Osteoblast (primary cell): ENCODE results near the gene LASP1. TPM values are rescaled to one million over a fixed set of nuclear protein-coding genes. Genes with fewer than 3 reads are reported as not detected.

ENCODE experiments used
- DNase-seq: peaks from one replicate; pipeline ENCODE4 v3.0.0; 2011; ENCODE audit warnings: low spot score, mixed read lengths; ENCODE audit not compliant: insufficient read length; ENCODE audit errors: missing footprints
- H2AFZ ChIP-seq: 2 replicates; pipeline ENCODE4 v1.6.0; 2011; ENCODE audit warnings: mild to moderate bottlenecking, low read length
- H3K27ac ChIP-seq: 2 replicates; pipeline ENCODE4 v1.5.1; 2011; ENCODE audit warnings: mild to moderate bottlenecking, low read depth, low read length, moderate library complexity
- H3K27me3 ChIP-seq: 2 replicates; pipeline ENCODE4 v1.6.0; 2012; ENCODE audit warnings: mild to moderate bottlenecking, control low read depth, inconsistent platforms, low read length, moderate library complexity; ENCODE audit not compliant: insufficient read depth
- H3K36me3 ChIP-seq: 2 replicates; pipeline ENCODE4 v1.5.1; 2011; ENCODE audit warnings: mild to moderate bottlenecking, low read length, control low read depth, moderate library complexity; ENCODE audit not compliant: insufficient read depth
- H3K4me1 ChIP-seq: 2 replicates; pipeline ENCODE4 v1.5.1; 2011; ENCODE audit warnings: mild to moderate bottlenecking, low read length, control low read depth, moderate library complexity; ENCODE audit not compliant: insufficient read depth
- H3K4me2 ChIP-seq: 2 replicates; pipeline ENCODE4 v1.6.0; 2011; ENCODE audit warnings: mild to moderate bottlenecking, low read length; ENCODE audit not compliant: insufficient read depth
- H3K4me3 ChIP-seq: fragments of 200-600 bp; sonication (generic); 3 replicates; pipeline ENCODE4 v1.5.1; 2012; ENCODE audit warnings: mild to moderate bottlenecking, low read length, inconsistent platforms; ENCODE audit not compliant: insufficient read depth
- H3K79me2 ChIP-seq: 2 replicates; pipeline ENCODE4 v1.6.0; 2012; ENCODE audit warnings: mild to moderate bottlenecking, low read length, control low read depth, inconsistent platforms; ENCODE audit not compliant: insufficient read depth
- H3K9me3 ChIP-seq: 2 replicates; pipeline ENCODE4 v1.5.1; 2011; ENCODE audit warnings: low read depth, low read length, control low read depth
- H4K20me1 ChIP-seq: 2 replicates; pipeline ENCODE4 v1.6.0; 2012; ENCODE audit warnings: mild to moderate bottlenecking, low read length, control low read depth; ENCODE audit not compliant: insufficient read depth
- total RNA-seq: library from RNA; depleted of rRNA; stranded (reverse); fragments of >200 nt; gene quantifications from 2 replicates; pipeline ENCODE4 v1.2.3, GENCODE V29; 2012
- TF ChIP-seq, protein P1 (sequence below): IDR thresholded peaks from 2 replicates; pipeline ENCODE4 v1.5.1; 2011; ENCODE audit warnings: mild to moderate bottlenecking, low read depth, low read length, moderate library complexity; ENCODE audit errors: extremely low read depth

The LASP1 gene
- total RNA-seq, 1 donor = 228 TPM

DNA sequence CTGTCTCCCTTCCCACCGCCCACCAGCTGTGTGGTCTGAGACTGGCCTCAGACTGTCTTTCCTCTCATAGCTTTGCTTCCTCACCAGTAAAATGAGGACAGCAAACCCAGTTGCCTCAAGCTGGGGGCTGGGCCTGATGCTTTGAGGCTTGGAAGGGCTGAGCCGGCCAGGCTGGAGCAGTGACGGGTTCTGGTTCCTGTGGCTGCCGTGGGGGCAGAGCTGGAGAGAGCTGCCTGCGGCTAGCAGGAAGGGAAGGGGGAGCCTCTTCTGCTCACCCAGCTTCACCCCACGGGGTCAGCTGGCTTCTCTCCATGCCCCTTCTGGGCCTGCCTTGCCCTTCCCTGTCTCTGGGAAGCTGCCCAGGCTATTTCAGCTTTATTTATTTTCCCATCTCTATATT, 23.7 kb downstream of the LASP1 start:
- peaks cover 36% of the 10 kb centered on the region for H3K4me1 ChIP-seq
- no peak overlapping the region for H2AFZ ChIP-seq
- H3K4me3 ChIP-seq = no peak overlapping the region
- H3K36me3 ChIP-seq = peaks cover 87% of the 10 kb centered on the region
- no peaks in the 10 kb centered on the region for H3K27me3 ChIP-seq
- peak overlapping the region; percentile 42 for H3K27ac ChIP-seq
- H3K9me3 ChIP-seq = no peaks in the 10 kb centered on the region
- no peak overlapping the region for H3K4me2 ChIP-seq
- TF ChIP-seq, protein P1, sequence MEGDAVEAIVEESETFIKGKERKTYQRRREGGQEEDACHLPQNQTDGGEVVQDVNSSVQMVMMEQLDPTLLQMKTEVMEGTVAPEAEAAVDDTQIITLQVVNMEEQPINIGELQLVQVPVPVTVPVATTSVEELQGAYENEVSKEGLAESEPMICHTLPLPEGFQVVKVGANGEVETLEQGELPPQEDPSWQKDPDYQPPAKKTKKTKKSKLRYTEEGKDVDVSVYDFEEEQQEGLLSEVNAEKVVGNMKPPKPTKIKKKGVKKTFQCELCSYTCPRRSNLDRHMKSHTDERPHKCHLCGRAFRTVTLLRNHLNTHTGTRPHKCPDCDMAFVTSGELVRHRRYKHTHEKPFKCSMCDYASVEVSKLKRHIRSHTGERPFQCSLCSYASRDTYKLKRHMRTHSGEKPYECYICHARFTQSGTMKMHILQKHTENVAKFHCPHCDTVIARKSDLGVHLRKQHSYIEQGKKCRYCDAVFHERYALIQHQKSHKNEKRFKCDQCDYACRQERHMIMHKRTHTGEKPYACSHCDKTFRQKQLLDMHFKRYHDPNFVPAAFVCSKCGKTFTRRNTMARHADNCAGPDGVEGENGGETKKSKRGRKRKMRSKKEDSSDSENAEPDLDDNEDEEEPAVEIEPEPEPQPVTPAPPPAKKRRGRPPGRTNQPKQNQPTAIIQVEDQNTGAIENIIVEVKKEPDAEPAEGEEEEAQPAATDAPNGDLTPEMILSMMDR = no peak
- H4K20me1 ChIP-seq = peaks cover 76% of the 10 kb centered on the region
- peak; percentile 95 for DNase-seq
- H3K79me2 ChIP-seq = peaks cover 97% of the 10 kb centered on the region

DNA sequence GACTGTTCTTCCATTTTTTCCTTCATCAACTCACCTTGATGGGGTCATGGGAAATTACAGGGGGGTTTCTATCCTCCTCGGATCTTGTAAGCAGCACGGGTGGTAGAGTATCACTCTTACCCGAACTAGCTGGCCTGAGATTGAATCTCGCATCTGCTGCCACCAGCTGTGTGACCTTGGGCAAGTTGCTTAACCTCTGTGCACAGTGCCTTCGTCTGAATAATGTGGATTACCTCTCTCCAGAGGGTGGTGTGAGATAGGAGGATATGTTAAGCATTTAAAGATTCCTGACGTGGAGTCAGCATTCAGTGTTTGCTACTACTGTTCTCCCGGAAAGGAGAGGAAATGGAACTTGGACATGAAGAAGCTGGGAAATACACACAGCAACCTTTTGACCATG, 24.4 kb downstream of the LASP1 start:
- Histone ChIP-seq H2AFZ (no peak overlapping the region), H3K9me3 (no peaks in the 10 kb centered on the region), H4K20me1 (peaks cover 74% of the 10 kb centered on the region), H3K4me1 (peaks cover 42% of the 10 kb centered on the region), H3K27me3 (no peaks in the 10 kb centered on the region), H3K4me2 (no peak overlapping the region), H3K27ac (peak overlapping the region; percentile 42), H3K4me3 (no peak overlapping the region), H3K79me2 (peaks cover 97% of the 10 kb centered on the region), H3K36me3 (peaks cover 91% of the 10 kb centered on the region)
- TF ChIP-seq, protein P1 = no peak
- DNase-seq = peak; percentile 47

DNA sequence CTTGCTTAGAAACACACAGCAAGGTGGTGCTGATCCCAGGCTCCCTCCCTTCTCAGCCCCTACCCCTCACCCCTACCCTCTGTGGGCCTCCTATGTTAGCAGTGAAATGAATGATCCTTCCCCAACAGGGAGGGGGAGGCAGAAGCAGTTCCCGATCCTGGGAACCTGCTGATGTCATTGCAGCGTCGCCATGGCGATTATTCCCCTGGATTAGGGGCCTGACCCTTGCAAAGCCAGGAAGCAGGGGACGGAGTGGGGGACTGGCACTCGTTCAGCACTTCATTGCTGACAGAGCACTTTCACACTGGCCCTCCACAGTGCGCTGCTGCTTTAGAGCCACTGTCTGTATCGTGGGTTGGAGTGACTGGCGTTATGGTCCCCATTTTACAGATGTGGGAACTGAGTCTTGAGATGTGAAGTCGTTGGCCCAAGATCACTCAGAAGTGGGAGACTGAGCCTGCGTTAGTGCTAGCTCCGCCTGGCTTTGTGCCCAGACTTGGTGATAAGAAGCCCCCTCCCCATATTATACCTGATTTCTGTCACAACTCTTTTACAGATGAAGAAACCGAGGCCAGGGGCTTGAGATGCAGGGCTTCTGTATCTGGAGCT, 26.6 kb downstream of the LASP1 start:
- H4K20me1 ChIP-seq = peaks cover 68% of the 10 kb centered on the region
- H3K27ac ChIP-seq = peak overlapping the region; percentile 53
- no peak overlapping the region for H2AFZ ChIP-seq
- peaks cover 62% of the 10 kb centered on the region for H3K4me1 ChIP-seq
- H3K79me2 ChIP-seq = peaks cover 81% of the 10 kb centered on the region
- H3K4me3 ChIP-seq = no peak overlapping the region
- peaks cover 79% of the 10 kb centered on the region for H3K36me3 ChIP-seq
- DNase-seq = peak; percentile 66
- H3K27me3 ChIP-seq = no peaks in the 10 kb centered on the region
- TF ChIP-seq, protein P1 = no peak
- no peak overlapping the region for H3K4me2 ChIP-seq
- no peaks in the 10 kb centered on the region for H3K9me3 ChIP-seq

DNA sequence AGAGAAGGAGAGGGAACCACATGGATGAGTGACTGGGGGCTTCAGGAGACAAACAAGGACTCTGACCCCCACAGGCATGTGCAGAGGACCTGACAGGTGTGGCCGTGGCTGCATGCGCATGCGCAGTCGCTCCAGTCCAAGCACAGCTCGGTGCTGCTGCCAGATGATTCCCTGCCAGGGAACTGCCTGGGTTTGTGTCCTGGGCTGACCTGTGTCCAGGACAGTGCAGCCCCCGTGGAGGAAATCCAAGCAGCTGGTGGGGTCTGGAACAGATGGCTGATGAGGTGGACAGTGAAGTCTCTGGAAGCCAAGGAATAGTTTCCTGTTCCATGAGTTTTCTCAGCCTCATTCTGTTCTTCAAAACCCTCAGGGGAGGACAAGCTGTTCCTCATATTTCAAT, 27.3 kb downstream of the LASP1 start:
- H3K36me3 ChIP-seq = peaks cover 75% of the 10 kb centered on the region
- no peaks in the 10 kb centered on the region for H3K9me3 ChIP-seq
- H3K4me2 ChIP-seq = no peak overlapping the region
- no peak overlapping the region for H3K4me3 ChIP-seq
- H3K27me3 ChIP-seq = no peaks in the 10 kb centered on the region
- H3K79me2 ChIP-seq = peaks cover 81% of the 10 kb centered on the region
- peaks cover 64% of the 10 kb centered on the region for H3K4me1 ChIP-seq
- peak; percentile 91 for DNase-seq
- peaks cover 68% of the 10 kb centered on the region for H4K20me1 ChIP-seq
- TF ChIP-seq, protein P1 = no peak
- H2AFZ ChIP-seq = no peak overlapping the region
- H3K27ac ChIP-seq = peak overlapping the region; percentile 53
